CD14-positive monocyte (primary cell): ENCODE measurements around the gene ATRN. TPM values are rescaled to one million over a fixed set of nuclear protein-coding genes. Genes with fewer than 3 reads are reported as not detected.

ENCODE experiments used
- DNase-seq, 3 donors: peaks; one replicate each; pipeline ENCODE4 v3.0.0-alpha.2; 2011 to 2022
- H2AFZ ChIP-seq: 2 replicates; pipeline ENCODE4 v1.6.0; 2012; ENCODE audit warnings: mild to moderate bottlenecking, low read depth, low read length, inconsistent platforms; ENCODE audit not compliant: insufficient read depth, poor library complexity, severe bottlenecking
- H3K27ac ChIP-seq, 2 donors: 1 replicate in 1 of 2; 2 replicates in 1 of 2; pipeline ENCODE4 v1.5.1; 2012 to 2013; ENCODE audit warnings: low read length in 2 of 2, control low read depth in 1 of 2, inconsistent platforms in 1 of 2, low read depth in 1 of 2, mild to moderate bottlenecking in 1 of 2
- H3K27me3 ChIP-seq, 2 donors: one replicate each; pipeline versions ENCODE4 v1.6.0 to v1.6.1; 2011 to 2013; ENCODE audit warnings: low read length in 2 of 2; ENCODE audit not compliant: control insufficient read depth in 2 of 2, insufficient read depth in 2 of 2
- H3K36me3 ChIP-seq, 2 donors: replicated peaks in 1 of 2; 1 replicate in 1 of 2; 2 replicates in 1 of 2; pipeline versions ENCODE4 v1.5.1 to v1.6.1; 2012 to 2013; ENCODE audit warnings: low read length in 2 of 2, control low read depth in 1 of 2, inconsistent platforms in 1 of 2, mild to moderate bottlenecking in 1 of 2; ENCODE audit not compliant: insufficient read depth in 2 of 2, control insufficient read depth in 1 of 2
- H3K4me1 ChIP-seq, 2 donors: 1 replicate in 1 of 2; 2 replicates in 1 of 2; pipeline versions ENCODE4 v1.5.1 to v1.6.1; 2012 to 2013; ENCODE audit warnings: low read length in 2 of 2, control low read depth in 1 of 2, inconsistent platforms in 1 of 2, mild to moderate bottlenecking in 1 of 2, moderate library complexity in 1 of 2; ENCODE audit not compliant: insufficient read depth in 2 of 2, control insufficient read depth in 1 of 2
- H3K4me2 ChIP-seq: replicated peaks from 2 replicates; pipeline ENCODE3; 2012; ENCODE audit warnings: low read length, moderate library complexity, mild to moderate bottlenecking; ENCODE audit not compliant: poor library complexity, severe bottlenecking; ENCODE audit errors: extremely low read depth
- H3K4me3 ChIP-seq, 3 experiments: fragments of 200-600 bp in 1 of 3; sonication (generic) in 1 of 3; replicated peaks in 1 of 3; 1 replicate in 2 of 3; 2 replicates in 1 of 3; pipeline ENCODE4 v1.5.1; 2011 to 2013; ENCODE audit warnings: low read length in 3 of 3, mild to moderate bottlenecking in 3 of 3, control low read depth in 2 of 3, low read depth in 2 of 3, inconsistent platforms in 1 of 3, moderate library complexity in 1 of 3
- H3K79me2 ChIP-seq: 2 replicates; pipeline ENCODE4 v1.6.0; 2012; ENCODE audit warnings: mild to moderate bottlenecking, control low read depth, inconsistent platforms, low read length, moderate library complexity; ENCODE audit not compliant: insufficient read depth
- H3K9ac ChIP-seq: 2 replicates; pipeline ENCODE4 v1.6.0; 2017; ENCODE audit warnings: low read length, mild to moderate bottlenecking; ENCODE audit not compliant: insufficient read depth, poor library complexity, severe bottlenecking
- H3K9me3 ChIP-seq, 2 donors: replicated peaks in 1 of 2; 1 replicate in 1 of 2; 2 replicates in 1 of 2; pipeline versions ENCODE4 v1.5.1 to v1.6.1; 2012 to 2013; ENCODE audit warnings: low read length in 2 of 2, control low read depth in 1 of 2; ENCODE audit not compliant: control insufficient read depth in 1 of 2, insufficient read depth in 1 of 2
- H4K20me1 ChIP-seq: 2 replicates; pipeline ENCODE4 v1.6.0; 2012; ENCODE audit warnings: mild to moderate bottlenecking, low read length, control low read depth, moderate library complexity; ENCODE audit not compliant: insufficient read depth
- H3K27ac Mint-ChIP-seq, 7 donors: one replicate each; pipeline ENCODE4 v1.8.0; 2020; ENCODE audit warnings: mild to moderate bottlenecking in 7 of 7, mixed read lengths in 7 of 7, moderate library complexity in 6 of 7, inconsistent platforms in 2 of 7
- H3K27me3 Mint-ChIP-seq, 3 donors: one replicate each; pipeline ENCODE4 v1.8.0; 2021 to 2022; ENCODE audit warnings: low read depth in 3 of 3, mild to moderate bottlenecking in 3 of 3, mixed read lengths in 3 of 3, moderate library complexity in 3 of 3, inconsistent platforms in 1 of 3
- H3K36me3 Mint-ChIP-seq, 2 donors: one replicate each; pipeline ENCODE4 v1.8.0; 2020; ENCODE audit warnings: mixed read lengths in 2 of 2, inconsistent platforms in 1 of 2, mild to moderate bottlenecking in 1 of 2
- H3K4me1 Mint-ChIP-seq: one replicate; pipeline ENCODE4 v1.8.0; 2020; ENCODE audit warnings: mild to moderate bottlenecking, mixed read lengths
- H3K4me3 Mint-ChIP-seq, 2 donors: one replicate each; pipeline ENCODE4 v1.8.0; 2020; ENCODE audit warnings: mild to moderate bottlenecking in 2 of 2, mixed read lengths in 2 of 2, moderate library complexity in 1 of 2
- H3K9me3 Mint-ChIP-seq, 7 donors: one replicate each; pipeline ENCODE4 v1.8.0; 2020 to 2022; ENCODE audit warnings: mixed read lengths in 7 of 7, mild to moderate bottlenecking in 6 of 7, moderate library complexity in 6 of 7, inconsistent platforms in 2 of 7
- WGBS: methylation state at CpG from one replicate; pipeline ENCODE4 v1.1.5; 2013; ENCODE audit warnings: missing lambda C conversion rate; ENCODE audit not compliant: insufficient coverage; 5-methylcytosine and 5-hydroxymethylcytosine counted together
- intact Hi-C, 2 donors: fragments of 100-400 bp; cut with micrococcal nuclease; formaldehyde crosslinking; loops; one replicate each; pipeline versions ENCODE4 v1.15.0 to v1.15.1; 2023
- polyA plus RNA-seq, 3 donors: library from polyadenylated mRNA; depleted of rRNA in 1 of 3; unstranded in 2 of 3; stranded (reverse) in 1 of 3; fragments of 300-500 nt in 2 of 3; fragments of >200 nt in 1 of 3; fragmentation: Illumina TruSeq in 2 of 3; gene quantifications; 1 replicate in 2 of 3; 2 replicates in 1 of 3; pipeline ENCODE4 v1.2.3, GENCODE V29; 2012 to 2021
- TF ChIP-seq, protein P1 (sequence below): fragments of 200-600 bp; IDR thresholded peaks from one replicate; pipeline ENCODE4 v1.8.0; 2022; ENCODE audit warnings: antibody characterized with exemption, mild to moderate bottlenecking

The ATRN gene
- polyA plus RNA-seq, 3 donors, result 10.2 to 17.4 (median 11.5) TPM

DNA sequence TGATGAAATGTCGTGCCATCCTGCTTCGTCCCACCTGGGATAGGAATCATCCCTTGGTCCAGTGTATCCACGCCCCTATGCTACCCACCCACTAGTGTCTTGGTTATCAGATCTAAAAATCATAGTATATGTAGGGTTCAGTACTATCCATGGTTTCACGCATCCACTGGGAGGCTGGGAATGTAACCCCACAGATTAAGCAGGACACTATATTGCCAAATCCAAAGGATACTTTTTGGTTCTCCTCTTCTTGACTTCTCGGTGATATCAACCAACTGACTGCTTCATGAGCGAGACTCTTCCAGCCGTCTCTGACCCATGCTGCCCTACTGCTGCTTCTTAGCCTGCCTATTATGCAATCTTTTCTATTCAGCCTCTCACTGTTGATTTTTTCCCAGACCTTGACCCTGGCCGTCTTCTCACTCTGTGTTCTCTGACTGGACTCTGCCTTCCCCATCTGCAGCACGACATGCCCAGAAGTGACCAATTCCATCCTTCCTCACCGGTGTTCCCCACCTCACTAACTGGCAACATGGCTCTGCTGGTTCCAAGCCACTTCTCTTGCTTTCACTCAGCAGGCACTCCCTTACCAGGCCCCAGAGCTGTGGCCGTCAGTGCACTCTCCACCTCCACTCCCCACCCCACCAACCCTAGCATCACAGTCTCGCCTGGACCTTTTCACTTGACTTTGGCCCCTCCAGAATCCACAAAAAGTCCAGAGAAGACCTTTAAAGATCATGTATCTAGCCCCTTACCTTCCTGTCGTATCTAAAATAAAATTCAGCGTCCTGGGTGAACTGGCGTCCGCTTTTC, 157.9 kb downstream of the ATRN start:
- Histone ChIP-seq H3K27ac (no peak overlapping the region), H3K4me1 (no peaks in the 10 kb centered on the region), H3K9me3 (no peaks in the 10 kb centered on the region), H2AFZ (no peak overlapping the region), H3K4me3 (no peak overlapping the region), H3K27me3 (no peaks in the 10 kb centered on the region), H4K20me1 (no peaks in the 10 kb centered on the region), H3K79me2 (no peaks in the 10 kb centered on the region), H3K4me2 (no peak overlapping the region), H3K9ac (no peak overlapping the region), H3K36me3 (peaks cover 16 to 69% of the 10 kb centered on the region in 2 donors)
- Mint-ChIP-seq H3K4me3 (no peak overlapping the region), H3K9me3 (no peaks in the 10 kb centered on the region), H3K36me3 (peaks cover 61 to 68% of the 10 kb centered on the region in 2 donors), H3K4me1 (no peaks in the 10 kb centered on the region), H3K27ac (peak overlapping the region in 2 of 7 donors; percentile 2 to 4), H3K27me3 (no peaks in the 10 kb centered on the region)
- DNase-seq, result no peak
- intact Hi-C loops, result no loop called here
- 89% methylated on average over 12 of the region's 16 CpGs for WGBS
- TF ChIP-seq, protein P1, sequence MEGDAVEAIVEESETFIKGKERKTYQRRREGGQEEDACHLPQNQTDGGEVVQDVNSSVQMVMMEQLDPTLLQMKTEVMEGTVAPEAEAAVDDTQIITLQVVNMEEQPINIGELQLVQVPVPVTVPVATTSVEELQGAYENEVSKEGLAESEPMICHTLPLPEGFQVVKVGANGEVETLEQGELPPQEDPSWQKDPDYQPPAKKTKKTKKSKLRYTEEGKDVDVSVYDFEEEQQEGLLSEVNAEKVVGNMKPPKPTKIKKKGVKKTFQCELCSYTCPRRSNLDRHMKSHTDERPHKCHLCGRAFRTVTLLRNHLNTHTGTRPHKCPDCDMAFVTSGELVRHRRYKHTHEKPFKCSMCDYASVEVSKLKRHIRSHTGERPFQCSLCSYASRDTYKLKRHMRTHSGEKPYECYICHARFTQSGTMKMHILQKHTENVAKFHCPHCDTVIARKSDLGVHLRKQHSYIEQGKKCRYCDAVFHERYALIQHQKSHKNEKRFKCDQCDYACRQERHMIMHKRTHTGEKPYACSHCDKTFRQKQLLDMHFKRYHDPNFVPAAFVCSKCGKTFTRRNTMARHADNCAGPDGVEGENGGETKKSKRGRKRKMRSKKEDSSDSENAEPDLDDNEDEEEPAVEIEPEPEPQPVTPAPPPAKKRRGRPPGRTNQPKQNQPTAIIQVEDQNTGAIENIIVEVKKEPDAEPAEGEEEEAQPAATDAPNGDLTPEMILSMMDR, result no peak

DNA sequence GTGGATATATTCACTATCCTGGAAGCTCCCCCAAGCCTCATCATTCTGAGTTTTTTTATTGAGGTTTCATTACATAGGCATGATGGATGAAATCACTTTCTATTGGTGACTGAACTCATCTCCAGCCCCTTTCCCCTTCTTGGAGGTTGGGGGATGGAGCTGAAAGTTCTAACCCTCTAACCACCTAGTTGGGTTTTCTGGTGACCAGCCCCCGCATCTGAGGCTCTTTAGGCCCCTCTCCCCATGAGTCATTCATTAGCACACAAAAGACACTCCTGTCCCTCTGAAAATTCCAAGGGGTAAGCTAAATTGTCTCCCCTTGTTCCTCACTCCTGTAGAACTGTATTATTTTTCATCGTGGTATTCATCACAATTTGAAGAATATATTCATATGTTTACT, 159.1 kb downstream of the ATRN start:
- Histone ChIP-seq H3K36me3 (peaks cover 13 to 67% of the 10 kb centered on the region in 2 donors), H3K4me2 (no peak overlapping the region), H3K4me3 (no peak overlapping the region), H3K9ac (no peak overlapping the region), H3K79me2 (no peaks in the 10 kb centered on the region), H2AFZ (no peak overlapping the region), H3K27me3 (no peaks in the 10 kb centered on the region), H3K4me1 (no peaks in the 10 kb centered on the region), H3K9me3 (no peaks in the 10 kb centered on the region), H3K27ac (no peak overlapping the region), H4K20me1 (no peaks in the 10 kb centered on the region)
- H3K9me3 Mint-ChIP-seq, result no peaks in the 10 kb centered on the region
- peaks cover 63 to 68% of the 10 kb centered on the region in 2 donors for H3K36me3 Mint-ChIP-seq
- H3K4me3 Mint-ChIP-seq, result no peak overlapping the region
- intact Hi-C loops, result no loop called here
- H3K4me1 Mint-ChIP-seq, result no peaks in the 10 kb centered on the region
- TF ChIP-seq, protein P1, result no peak
- WGBS, result 100% methylated on average over 1 of the region's 2 CpGs
- H3K27ac Mint-ChIP-seq, result no peak overlapping the region
- no peak for DNase-seq
- H3K27me3 Mint-ChIP-seq, result no peaks in the 10 kb centered on the region
